ENCODE measurements around the gene PTCHD1. TPM values are rescaled to one million over a fixed set of nuclear protein-coding genes. Genes with fewer than 3 reads are reported as not detected.

Gene PTCHD1
- total RNA-seq, 1 donor from 2014 or later, result 0.14 TPM

DNA sequence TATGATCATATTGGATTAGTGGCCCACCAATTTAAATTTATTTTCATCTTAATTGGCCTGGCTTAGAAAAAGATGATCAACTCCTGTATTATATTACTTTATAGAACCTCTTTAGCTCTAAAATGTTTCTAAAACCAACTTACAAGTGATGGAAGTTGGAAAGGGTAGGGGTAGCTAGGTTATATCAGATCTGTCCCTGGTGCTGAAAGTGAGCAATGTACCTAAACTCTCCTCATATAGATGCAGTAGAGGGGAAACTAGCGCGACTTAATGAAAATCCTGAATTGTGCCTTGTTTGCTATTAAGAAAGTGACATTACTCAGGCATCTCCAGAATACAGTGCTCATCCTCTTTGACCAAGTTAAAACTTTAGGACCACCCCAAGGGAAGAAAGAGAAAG is 7.5 kb upstream of the PTCHD1 start:
- Histone ChIP-seq H3K4me2 (ENCODE audit: low read length) (no peak overlapping the region), H3K36me3 (ENCODE audit: insufficient read depth, low read length) (no peaks in the 10 kb centered on the region), H3K9ac (ENCODE audit: low read length) (no peak overlapping the region), H2AFZ (ENCODE audit: low read depth, low read length) (no peak overlapping the region), H3K27me3 (ENCODE audit: insufficient read depth, low read length) (peaks cover 5% of the 10 kb centered on the region), H4K20me1 (ENCODE audit: insufficient read depth, low read length) (no peaks in the 10 kb centered on the region), H3K27ac (ENCODE audit: low read depth, low read length) (no peak overlapping the region), H3K9me3 (ENCODE audit: insufficient read depth, low read depth, low read length) (no peaks in the 10 kb centered on the region), H3K79me2 (ENCODE audit: insufficient read depth, low read length) (no peaks in the 10 kb centered on the region), H3K4me3 (ENCODE audit: insufficient read depth, low read depth, low read length) (no peak overlapping the region), H3K4me1 (ENCODE audit: insufficient read depth, low read length) (no peaks in the 10 kb centered on the region)
- FAIRE-seq (peak; percentile 17), DNase-seq (ENCODE audit: low read depth) (no peak)
- Mint-ChIP-seq H3K4me1 (ENCODE audit: low read depth, unreplicated experiment) (peaks cover 4% of the 10 kb centered on the region), H3K36me3 (ENCODE audit: low read depth, unreplicated experiment) (no peaks in the 10 kb centered on the region), H3K4me3 (ENCODE audit: unreplicated experiment) (no peak overlapping the region), H3K27ac (ENCODE audit: unreplicated experiment) (no peak overlapping the region), H3K27me3 (ENCODE audit: low read depth, unreplicated experiment) (peaks cover 22% of the 10 kb centered on the region), H3K9me3 (ENCODE audit: unreplicated experiment) (no peaks in the 10 kb centered on the region)
- TF ChIP-seq EZH2 (IDR thresholded peaks at IDR 0.05; ENCODE audit: insufficient read depth, low read length), result no peak
- no peak for TF ChIP-seq CTCF (IDR thresholded peaks at IDR 0.05; ENCODE audit: insufficient read depth, low read depth, low read length)

GRCh38 chrX:23331701-23332100 is 2.9 kb upstream of the PTCHD1 start:
- Histone ChIP-seq H3K9me3 (ENCODE audit: insufficient read depth, low read depth, low read length) (no peaks in the 10 kb centered on the region), H3K27ac (ENCODE audit: low read depth, low read length) (no peak overlapping the region), H3K4me2 (ENCODE audit: low read length) (peak overlapping the region; percentile 80), H3K79me2 (ENCODE audit: insufficient read depth, low read length) (no peaks in the 10 kb centered on the region), H3K4me3 (ENCODE audit: insufficient read depth, low read depth, low read length) (no peak overlapping the region), H4K20me1 (ENCODE audit: insufficient read depth, low read length) (no peaks in the 10 kb centered on the region), H3K27me3 (ENCODE audit: insufficient read depth, low read length) (peaks cover 23% of the 10 kb centered on the region), H3K4me1 (ENCODE audit: insufficient read depth, low read length) (no peaks in the 10 kb centered on the region), H2AFZ (ENCODE audit: low read depth, low read length) (peak overlapping the region; percentile 10), H3K9ac (ENCODE audit: low read length) (no peak overlapping the region), H3K36me3 (ENCODE audit: insufficient read depth, low read length) (no peaks in the 10 kb centered on the region)
- TF ChIP-seq CTCF (IDR thresholded peaks at IDR 0.05; ENCODE audit: insufficient read depth, low read depth, low read length), result no peak
- no peak for TF ChIP-seq EZH2 (IDR thresholded peaks at IDR 0.05; ENCODE audit: insufficient read depth, low read length)
- peaks cover 50% of the 10 kb centered on the region for H3K27me3 Mint-ChIP-seq (ENCODE audit: low read depth, unreplicated experiment)
- no peaks in the 10 kb centered on the region for H3K36me3 Mint-ChIP-seq (ENCODE audit: low read depth, unreplicated experiment)
- H3K27ac Mint-ChIP-seq (ENCODE audit: unreplicated experiment), result no peak overlapping the region
- DNase-seq (ENCODE audit: low read depth), result no peak
- peaks cover 5% of the 10 kb centered on the region for H3K4me1 Mint-ChIP-seq (ENCODE audit: low read depth, unreplicated experiment)
- H3K4me3 Mint-ChIP-seq (ENCODE audit: unreplicated experiment), result no peak overlapping the region
- no peak for FAIRE-seq
- H3K9me3 Mint-ChIP-seq (ENCODE audit: unreplicated experiment), result no peaks in the 10 kb centered on the region

DNA sequence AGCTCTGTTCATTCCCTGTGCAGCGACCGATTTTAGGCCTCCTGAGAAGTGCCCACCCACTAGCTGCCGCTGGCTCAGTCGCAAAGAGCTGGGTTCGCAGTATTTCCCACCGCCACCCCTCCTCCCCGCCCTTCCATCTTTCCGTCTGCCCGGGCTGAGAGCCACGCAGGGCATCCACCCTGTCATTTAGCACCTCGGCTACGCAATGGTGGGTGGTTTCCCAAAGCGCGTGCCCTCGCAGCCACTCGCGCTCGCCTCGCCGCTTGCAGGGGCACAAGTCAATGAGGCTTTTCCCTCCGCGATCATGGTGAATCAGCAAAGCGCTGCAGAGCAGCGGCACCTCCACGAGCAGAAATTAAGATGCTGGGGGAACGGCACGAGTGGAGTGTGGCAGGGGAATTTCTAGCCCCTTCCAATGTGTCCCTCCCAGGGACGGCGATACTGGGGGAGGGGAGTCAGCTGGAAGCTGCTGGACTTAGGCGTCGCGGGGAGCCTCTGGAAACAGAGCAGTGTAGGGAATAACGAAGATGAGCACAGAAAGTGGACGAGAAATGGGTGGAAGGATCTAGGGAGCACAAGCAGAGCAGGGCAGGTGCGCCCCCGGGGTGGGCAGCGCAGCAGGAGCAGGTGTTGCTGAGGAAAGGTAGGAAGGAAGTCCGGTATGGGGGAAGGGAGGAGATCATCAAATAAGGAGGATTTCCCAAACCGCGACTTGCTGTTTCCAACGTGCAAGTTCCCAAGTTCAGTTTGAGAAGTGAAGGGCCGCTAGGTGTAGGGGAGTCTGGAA is 2.4 kb upstream of the PTCHD1 start:
- TF ChIP-seq CTCF (IDR thresholded peaks at IDR 0.05; ENCODE audit: insufficient read depth, low read depth, low read length) (no peak), EZH2 (IDR thresholded peaks at IDR 0.05; ENCODE audit: insufficient read depth, low read length) (peak; percentile 5)
- Histone ChIP-seq H4K20me1 (ENCODE audit: insufficient read depth, low read length) (no peaks in the 10 kb centered on the region), H3K9me3 (ENCODE audit: insufficient read depth, low read depth, low read length) (no peaks in the 10 kb centered on the region), H3K27me3 (ENCODE audit: insufficient read depth, low read length) (peaks cover 23% of the 10 kb centered on the region), H3K4me1 (ENCODE audit: insufficient read depth, low read length) (no peaks in the 10 kb centered on the region), H3K79me2 (ENCODE audit: insufficient read depth, low read length) (no peaks in the 10 kb centered on the region), H3K9ac (ENCODE audit: low read length) (no peak overlapping the region), H3K36me3 (ENCODE audit: insufficient read depth, low read length) (no peaks in the 10 kb centered on the region), H2AFZ (ENCODE audit: low read depth, low read length) (peak overlapping the region; percentile 10), H3K27ac (ENCODE audit: low read depth, low read length) (no peak overlapping the region), H3K4me3 (ENCODE audit: insufficient read depth, low read depth, low read length) (no peak overlapping the region), H3K4me2 (ENCODE audit: low read length) (peak overlapping the region; percentile 80)
- H3K4me1 Mint-ChIP-seq (ENCODE audit: low read depth, unreplicated experiment), result peaks cover 5% of the 10 kb centered on the region
- no peak for DNase-seq (ENCODE audit: low read depth)
- no peak for FAIRE-seq
- no peaks in the 10 kb centered on the region for H3K36me3 Mint-ChIP-seq (ENCODE audit: low read depth, unreplicated experiment)
- H3K4me3 Mint-ChIP-seq (ENCODE audit: unreplicated experiment), result peak overlapping the region; percentile 76
- H3K27ac Mint-ChIP-seq (ENCODE audit: unreplicated experiment), result no peak overlapping the region
- peaks cover 53% of the 10 kb centered on the region for H3K27me3 Mint-ChIP-seq (ENCODE audit: low read depth, unreplicated experiment)
- H3K9me3 Mint-ChIP-seq (ENCODE audit: unreplicated experiment), result no peaks in the 10 kb centered on the region

Data from astrocyte (in vitro differentiated cells and primary cell).